GM18858 (cell line): ENCODE results near the gene CAMK1D.
"Not testable (repeated sequence)": the region's sequence is repeated elsewhere in the genome, so short reads cannot be mapped to it uniquely, and the experiment has no call there.

ENCODE experiments used
- ATAC-seq: cut with Tn5 transposase; IDR thresholded peaks from one replicate; pipeline ENCODE4 v1.9.1; 2021; ENCODE audit not compliant: unreplicated experiment

Gene CAMK1D

DNA sequence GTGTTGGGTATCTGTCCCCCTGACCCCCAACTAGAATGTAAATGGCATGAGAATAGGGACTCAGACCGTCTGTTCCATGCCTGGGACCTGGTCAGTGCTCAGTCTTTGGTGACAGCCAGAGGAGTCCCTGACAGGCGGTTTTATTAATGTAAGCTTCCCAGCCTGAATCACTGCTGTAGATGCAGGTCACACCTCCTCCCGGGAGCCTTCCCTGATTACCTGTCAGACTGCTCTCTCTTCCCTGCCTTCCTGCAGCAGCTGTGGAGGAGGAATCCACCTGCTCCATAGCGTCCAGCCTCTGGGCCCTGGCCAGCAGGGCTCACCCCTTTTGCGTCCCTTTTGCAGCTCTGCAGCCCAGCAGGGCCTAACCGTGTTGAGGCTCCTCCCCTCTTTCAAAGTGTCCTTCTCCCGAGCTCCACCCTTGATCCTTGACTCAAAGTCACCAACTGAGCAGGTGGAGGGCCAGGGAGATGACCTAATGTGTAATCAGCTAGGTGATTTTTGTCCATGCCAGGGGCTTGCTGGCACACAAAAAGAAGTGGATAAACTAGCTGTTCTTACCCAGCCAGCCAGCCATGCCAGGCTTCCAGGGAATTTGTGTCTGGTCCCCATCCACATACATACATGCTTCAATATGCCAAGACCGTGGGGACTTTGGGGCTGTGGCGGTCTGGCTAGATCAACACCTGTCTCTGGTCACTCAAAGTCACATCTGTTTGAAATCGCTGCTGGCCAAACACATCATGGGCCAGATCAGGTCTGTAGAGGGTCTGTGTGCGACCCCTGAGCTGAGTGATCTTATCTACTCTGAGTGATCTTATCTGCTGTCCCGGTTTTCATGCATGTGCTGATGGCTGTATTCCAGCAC lies 457.1 kb downstream of the CAMK1D start:
- ATAC-seq = no peak

DNA sequence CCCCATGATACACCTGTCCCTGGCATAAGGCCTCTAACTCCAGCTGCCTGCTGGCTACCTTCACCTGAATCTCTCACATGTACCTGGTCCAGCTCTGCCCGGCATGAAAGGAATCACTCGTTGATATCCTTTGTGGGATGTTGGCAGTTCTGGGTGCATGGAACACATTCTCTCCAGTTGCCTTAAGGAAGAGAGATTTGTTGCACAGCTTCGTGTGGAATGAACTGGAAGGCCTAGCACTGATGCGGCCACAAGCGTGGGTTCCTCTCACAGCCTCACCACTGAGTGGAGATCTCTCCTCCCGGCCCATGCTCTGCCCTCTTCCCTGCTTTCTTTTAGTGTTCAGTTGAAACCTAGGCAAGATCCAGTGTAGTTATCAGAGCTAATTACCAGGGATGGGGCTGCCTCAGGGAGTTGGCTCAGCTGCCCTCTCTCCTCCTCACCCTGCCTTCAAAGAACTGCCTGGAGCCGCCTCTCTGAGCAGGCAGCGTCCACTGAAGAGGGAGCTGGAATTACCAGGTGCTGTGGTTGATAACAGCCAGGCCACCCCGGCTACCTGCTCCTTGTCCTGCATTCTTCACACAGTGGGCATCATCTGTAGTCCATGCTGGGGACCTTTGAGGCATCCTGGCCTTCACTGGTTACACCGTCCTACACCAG lies 457.9 kb downstream of the CAMK1D start:
- no peak for ATAC-seq

DNA sequence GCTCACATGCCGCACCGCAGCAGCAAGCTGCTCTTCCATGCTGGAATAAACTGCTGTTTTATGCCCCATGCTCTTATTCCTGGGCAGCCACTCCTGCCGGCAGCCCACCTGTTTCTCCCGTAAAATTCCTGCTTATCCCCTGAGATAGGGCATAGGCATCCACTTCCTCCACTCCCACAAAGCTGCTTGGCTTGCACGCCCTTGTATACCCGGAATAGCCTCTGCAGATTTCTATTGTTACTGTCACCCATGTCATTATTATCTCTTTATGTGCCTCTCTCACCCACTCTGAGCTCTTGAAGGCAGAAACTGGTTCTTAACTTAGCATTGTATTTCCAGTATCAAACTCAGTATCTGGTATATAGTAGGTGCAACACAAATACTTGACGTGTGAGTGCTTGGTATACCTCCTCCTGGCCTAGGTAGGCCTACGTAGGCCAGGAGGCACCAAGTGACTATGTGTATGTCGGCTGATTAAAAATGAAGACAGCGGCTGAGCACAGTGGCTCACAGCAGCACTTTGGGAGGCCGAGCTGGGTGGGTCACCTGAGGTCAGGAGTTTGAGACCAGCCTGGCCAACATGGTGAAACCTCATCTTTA lies 458.8 kb downstream of the CAMK1D start:
- ATAC-seq = no peak

DNA sequence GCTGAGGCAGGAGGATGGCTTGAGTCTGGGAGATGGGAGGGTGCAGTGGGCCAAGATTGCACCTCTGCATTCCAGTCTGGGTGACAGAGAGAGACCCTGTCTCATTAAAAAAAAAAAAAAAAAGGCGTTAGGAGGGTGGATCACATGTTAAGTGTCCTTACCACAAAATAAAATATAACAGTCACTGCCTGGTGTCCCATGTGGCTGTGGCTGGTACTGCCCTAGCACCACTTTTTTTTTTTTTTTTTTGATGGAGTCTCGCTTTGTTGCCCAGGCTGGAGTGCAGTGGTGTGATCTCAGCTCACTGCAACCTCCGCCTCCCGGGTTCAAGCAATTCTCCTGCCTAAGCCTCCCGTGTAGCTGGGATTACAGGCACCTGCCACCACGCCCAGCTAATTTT lies 460.7 kb downstream of the CAMK1D start:
- ATAC-seq = not testable (repeated sequence)

DNA sequence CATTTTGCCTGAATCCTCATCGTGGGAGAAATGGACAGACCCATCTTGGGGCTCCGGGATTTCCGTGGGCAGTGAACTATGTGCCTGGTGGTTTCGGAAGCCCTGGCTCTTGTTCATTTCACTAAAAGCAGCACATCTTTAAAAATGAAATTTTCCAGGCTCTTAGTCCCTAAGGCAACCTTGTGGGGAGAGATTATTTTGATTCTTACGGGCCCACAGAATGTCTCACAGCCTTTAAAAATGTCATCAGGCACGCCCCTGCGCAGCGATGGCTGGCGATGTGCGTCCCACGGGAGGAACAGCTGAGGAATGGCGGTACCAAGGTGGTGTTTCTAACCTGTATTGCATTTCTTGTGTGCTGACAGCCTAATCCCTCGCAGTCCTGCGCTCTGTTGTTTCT lies 462.5 kb downstream of the CAMK1D start:
- ATAC-seq = no peak

DNA sequence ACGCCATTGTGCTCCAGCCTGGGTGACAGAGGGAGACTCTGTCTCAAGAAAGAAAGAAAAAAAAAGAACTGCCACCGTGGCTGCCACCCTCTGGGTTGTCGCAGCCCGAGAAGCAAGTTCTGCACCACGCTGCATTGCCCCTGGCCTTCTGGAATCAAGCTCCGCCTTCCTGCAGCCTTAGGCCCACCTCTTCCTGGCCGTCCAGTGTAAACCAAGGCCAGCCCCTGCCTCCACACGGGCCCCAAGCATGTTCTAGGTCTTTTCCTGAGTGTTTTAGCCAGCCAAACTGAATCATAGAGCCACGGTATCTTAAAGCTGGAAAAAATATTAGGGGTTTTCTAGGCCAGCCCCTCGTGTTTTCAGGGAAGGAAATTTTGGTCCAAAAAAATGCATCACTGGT lies 463.2 kb downstream of the CAMK1D start:
- ATAC-seq = no peak

DNA sequence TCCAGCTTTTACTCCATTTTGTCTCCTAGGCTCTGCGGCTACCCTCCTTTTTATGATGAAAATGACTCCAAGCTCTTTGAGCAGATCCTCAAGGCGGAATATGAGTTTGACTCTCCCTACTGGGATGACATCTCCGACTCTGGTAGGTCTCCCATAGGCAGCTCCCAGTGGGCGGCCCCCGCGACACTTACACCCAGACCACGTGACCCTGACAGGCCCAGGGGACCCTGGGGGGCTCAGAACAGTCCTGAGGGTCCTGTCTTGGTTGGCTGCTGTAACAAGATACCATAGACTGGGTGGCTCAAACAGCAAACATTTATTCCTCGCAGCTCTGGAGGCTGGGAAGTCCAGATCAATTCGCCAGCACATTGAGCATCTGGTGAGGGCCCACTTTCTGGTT lies 464.8 kb downstream of the CAMK1D start:
- no peak for ATAC-seq

DNA sequence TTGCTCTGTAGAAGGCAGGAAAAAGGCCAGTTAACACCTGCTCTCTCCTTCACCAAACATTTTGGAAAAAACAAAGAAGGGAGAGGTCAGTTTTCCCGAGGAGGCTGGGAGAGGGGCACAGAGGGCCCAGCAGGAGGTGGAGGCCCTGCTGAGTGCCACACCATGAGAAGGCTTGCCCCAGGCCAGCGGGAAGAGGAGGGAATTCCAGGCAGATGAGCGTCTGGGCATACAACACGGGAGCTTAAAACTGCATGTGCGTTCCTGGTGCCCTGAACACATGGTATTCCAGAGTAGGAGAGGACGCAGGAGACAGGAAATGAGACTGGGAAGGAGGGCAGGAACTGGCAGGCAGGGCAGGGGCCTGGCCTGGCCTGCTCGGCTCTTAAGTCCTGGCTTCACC lies 469.7 kb downstream of the CAMK1D start:
- no peak for ATAC-seq

DNA sequence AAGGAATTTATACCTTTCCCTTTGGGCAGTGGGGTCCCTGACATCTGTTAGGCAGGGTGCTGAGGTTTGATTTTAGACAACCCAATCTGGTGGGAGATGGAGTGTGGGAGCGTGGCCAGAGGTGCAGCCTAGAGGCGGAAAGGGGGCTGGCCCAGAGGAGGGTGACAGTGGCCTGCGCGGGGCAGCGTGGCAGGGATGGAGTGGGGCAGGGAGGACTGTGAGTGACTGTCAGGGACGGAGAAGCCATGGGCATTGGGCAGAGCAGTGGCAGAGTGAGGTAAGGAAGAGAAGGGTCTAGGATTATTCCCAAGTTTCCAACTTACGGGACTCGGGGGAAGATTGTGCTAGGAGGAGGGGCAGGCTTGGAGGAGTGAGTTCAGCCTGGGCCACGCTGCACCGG lies 470.3 kb downstream of the CAMK1D start:
- no peak for ATAC-seq

DNA sequence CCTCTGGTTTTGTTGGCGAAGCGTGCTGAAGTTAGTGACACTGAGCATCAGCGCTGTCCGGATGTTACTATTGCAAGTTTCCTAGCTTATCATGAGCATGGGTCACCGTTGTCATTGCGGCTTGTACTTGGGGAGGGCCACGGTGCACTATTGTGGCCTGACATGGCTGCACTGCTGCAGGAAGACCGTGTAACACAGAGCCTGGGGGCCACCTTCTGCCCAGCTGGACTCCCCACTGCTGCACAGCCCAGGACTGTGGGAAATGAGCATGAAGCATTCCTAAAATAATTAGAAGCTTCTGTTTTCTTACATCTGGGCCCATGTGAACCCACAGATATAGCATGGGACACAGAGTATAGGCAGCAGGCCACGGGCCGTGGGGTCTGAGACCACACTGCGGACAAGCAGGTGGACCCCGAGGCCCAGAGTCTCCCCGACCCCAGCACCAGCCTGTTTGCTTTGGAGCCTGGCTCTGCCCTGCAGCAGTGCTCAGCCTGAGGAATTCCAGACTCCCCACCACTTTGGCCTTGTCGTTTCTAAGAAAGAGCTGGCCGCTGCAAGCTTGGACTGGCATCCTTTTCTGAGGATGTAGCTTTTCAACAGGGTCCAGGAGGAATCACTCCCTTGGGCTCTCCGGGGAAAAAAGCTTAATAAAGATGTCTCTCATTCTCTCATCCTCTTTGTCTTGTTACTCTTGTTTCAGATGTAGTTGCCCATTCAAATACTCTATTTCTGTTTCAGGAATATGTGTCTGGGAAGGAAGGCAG lies 473.0 kb downstream of the CAMK1D start:
- no peak for ATAC-seq

DNA sequence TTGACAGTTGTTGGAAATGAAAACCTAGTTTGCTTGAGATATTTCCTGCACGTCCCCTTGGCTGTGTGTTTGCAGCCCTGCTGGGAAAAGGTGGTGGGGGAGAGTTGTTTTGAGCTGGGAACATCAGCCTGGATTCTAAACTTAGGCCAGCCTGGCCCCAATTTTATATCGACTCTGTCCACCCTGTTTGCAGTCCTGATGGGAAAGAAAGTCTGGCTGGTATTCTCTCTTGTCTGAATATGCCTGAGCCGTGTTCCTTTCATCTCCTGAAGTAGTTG lies 473.5 kb downstream of the CAMK1D start:
- ATAC-seq = no peak

DNA sequence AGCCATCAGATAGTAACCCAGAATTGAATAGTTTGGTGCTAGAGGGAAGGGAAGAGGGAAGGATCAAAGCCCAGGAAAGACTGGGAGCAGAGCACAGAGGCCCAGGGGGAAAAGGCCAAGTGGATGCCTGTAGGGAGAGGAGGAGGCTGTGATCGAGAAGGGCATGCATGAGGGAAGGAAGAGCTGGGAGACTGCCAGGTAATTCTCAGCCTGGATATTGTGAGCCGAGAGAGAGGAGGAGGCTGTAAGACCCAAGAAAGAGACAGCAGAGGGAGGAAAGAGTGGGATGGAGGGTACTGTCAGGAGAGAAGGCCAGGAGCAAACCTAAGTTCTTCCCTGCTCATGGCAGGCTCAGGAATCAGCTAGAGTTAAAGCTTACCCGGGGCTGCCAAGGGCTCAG lies 474.0 kb downstream of the CAMK1D start:
- no peak for ATAC-seq

DNA sequence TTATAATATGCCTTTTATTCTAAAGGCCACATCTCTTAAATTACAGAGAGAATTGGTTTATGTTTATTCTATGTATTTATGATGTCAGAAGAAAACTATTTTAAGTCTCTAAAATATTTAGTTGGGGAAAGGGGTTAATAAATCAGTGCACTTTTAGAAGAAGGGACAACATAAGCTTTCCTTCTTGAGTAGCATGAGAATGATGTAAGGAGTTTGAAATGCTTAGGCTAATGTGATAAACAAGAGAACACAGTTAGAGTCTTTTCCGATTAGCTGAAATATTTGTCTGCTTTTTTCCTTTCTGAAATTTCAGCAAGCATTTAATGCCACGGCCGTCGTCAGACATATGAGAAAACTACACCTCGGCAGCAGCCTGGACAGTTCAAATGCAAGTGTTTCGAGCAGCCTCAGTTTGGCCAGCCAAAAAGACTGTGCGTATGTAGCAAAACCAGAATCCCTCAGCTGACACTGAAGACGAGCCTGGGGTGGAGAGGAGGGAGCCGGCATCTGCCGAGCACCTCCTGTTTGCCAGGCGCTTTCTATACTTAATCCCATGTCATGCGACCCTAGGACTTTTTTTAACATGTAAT lies 476.0 kb downstream of the CAMK1D start:
- ATAC-seq = no peak

DNA sequence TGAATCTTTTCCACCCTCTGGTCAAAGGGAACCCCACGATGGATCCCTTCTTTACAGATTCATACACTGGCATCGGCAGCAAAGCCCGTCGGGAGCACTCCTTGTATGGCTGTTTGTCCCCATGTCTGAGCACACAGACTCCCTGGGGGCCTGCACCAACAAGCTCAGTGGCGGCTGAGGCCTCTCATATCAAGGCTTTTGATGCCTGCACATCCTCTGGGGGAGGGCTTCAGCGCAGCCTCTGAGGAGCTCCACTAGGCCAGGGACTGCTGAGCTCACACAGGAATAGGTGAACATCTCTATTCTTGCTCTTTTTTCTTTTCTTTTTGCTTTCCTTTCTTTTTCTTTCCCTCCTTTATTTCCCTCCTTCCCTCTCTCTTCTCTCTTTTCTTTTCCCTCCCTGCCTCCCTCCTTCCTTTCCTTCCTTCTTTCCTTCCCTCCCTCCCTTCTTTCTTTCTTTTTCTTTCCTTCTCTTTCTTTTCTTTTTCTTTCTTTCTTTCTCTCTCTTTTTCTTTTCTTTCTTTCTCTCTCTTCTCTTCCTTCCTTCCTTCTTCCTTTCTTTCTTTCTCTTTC lies 477.5 kb downstream of the CAMK1D start:
- ATAC-seq = no peak

DNA sequence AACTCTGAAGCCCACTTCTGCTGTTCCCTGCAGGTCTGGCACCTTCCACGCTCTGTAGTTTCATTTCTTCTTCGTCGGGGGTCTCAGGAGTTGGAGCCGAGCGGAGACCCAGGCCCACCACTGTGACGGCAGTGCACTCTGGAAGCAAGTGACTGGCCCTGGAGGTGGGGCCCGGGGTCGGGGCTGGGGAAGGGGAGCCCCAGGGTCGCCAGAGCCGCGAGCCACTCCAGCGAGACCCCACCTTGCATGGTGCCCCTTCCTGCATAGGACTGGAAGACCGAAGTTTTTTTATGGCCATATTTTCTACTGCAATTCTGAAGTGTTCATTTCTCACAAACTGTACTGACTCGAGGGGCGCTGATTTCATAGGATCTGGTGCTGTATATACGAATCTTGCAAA lies 479.4 kb downstream of the CAMK1D start:
- no peak for ATAC-seq

DNA sequence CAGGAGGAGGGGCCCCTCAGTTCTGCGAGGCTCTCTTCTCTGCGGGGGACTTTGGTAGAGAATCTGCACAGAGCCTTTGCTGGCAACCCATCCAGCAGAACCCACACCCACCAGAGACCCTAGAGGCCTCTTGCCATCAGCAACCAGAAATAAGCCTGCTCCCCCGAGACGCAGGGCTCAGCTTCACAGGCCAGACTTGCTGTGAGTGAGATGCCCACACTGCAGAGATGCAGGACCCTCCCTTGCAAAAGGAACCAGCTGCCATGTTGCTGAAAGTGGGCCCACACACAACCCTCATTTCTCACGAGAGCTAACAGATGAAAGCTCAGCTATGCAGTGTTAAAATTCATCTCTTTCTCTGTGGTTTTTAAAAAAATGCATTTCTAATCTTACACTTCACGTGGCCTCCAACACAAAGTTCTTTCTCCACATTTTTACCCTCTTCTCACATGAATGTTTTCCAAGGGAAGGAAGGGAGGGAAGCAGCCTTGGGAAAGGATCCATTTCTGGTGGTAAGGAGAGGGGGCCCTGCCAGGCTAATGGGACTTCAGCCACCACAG lies 480.6 kb downstream of the CAMK1D start:
- ATAC-seq = no peak

DNA sequence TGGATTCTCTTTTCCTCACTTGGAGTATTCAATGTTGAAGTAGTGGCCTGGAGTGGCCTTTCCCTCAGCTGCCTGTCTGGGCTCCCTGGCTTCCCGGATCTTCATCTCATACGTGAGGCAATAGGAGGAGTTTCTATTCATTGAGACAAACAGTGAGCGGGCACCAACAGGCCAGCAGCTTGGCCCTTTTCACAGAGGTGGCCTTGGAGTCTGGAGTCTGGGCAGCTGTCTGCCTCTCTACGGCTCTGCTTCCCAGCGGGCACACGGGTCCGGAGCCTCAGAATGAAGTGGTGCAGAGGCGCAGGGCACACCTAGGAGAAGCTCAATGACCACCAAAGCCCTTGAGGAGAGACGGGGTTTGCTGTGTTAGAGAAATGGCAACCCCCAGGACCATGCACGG lies 482.7 kb downstream of the CAMK1D start:
- no peak for ATAC-seq

DNA sequence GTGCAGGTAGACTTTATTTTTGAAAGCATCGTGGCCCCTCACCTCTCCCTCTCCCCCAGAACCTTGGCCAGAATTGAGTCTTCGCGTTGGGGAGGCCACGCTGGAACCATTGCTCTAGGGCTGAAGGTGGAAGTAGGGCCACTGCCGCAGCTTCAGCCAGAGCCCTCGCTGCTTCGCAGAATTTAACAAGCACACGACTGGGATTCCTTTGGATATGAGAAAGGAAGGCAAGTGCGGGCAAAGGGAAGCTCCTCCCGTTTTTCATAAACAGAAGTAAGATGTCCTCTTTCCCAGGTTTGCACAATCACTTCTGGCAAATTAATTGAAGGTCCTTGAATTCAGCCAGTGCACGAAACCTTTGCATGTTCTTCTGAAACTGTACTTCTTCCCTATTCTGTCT lies 484.1 kb downstream of the CAMK1D start:
- no peak for ATAC-seq

DNA sequence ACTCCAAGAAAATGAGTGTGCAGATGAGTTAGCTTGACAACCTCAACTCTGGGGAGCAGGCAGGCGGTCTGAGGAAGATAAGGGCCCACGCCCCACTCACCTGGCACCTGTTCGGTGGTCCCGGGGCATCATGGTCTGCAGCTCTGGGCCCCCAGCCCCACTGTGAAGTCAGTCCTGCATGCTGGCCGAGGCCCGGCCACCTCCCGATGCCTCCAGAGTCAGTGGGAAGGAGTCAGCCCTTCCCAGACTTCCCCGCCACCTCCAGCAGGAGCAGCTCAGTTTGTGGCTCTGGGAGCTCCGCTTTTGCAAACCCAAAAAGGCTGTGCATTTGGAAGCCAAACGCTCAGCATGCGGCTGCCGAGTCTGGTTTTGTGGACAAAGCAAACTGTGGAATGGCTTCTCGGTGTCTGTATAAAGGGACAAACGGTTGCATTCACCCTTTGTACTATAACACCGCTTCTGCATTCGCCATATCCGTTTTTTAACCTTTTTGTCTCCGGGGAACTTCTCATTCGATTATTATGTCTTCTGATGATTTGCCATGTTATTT lies 484.8 kb downstream of the CAMK1D start:
- no peak for ATAC-seq

DNA sequence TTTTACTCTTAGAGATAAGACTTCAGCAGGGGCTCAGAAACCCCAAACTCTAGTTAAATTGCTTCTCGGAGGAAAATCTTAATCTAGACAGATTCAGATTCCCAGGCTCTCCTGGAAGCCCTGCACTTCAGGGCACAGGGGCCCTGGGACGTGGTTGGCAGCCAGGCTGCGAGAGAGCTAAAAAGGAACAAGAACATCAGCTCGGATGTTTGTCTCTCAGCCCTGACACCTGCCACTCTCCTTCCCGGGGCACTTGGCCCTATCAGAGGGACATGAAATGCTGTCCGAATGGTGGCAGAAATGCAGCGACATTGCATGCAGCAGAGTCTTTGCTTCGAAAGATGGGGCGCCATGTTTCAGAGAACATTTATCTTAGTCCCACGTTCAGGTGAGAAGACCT lies 485.4 kb downstream of the CAMK1D start:
- ATAC-seq = no peak
